ENCODE measurements around the gene PTPN14.

Gene PTPN14

GRCh38 chr1:214461305-214461704 is 90.1 kb downstream of the PTPN14 start:
- DNase-seq (ENCODE audit: low read depth in 1 of 2, low spot score in 1 of 2) = no peak
- TF ChIP-seq REST (IDR thresholded peaks at IDR 0.05; ENCODE audit: insufficient replicate concordance, low read depth) = no peak
- no peak for TF ChIP-seq POLR2AphosphoS5 (IDR thresholded peaks at IDR 0.05; ENCODE audit: low read depth)
- TF ChIP-seq SPI1 (IDR thresholded peaks at IDR 0.05; ENCODE audit: borderline replicate concordance, low read depth) = no peak
- Histone ChIP-seq H3K27ac (replicated peaks) (no peak overlapping the region), H3K4me3 (replicated peaks; ENCODE audit: insufficient read depth, low read length) (no peak overlapping the region), H3K27me3 (ENCODE audit: insufficient read depth, poor library complexity, severe bottlenecking) (no peaks in the 10 kb centered on the region)

GRCh38 chr1:214460304-214460916 is 91.0 kb downstream of the PTPN14 start:
- H3K27me3 ChIP-seq (ENCODE audit: insufficient read depth, poor library complexity, severe bottlenecking) = no peaks in the 10 kb centered on the region
- no peak overlapping the region for H3K27ac ChIP-seq (replicated peaks)
- TF ChIP-seq CTCF (IDR thresholded peaks at IDR 0.05; ENCODE audit: insufficient read depth, low read length) (no peak), SPI1 (IDR thresholded peaks at IDR 0.05; ENCODE audit: borderline replicate concordance, low read depth) (no peak), POLR2AphosphoS5 (IDR thresholded peaks at IDR 0.05; ENCODE audit: low read depth) (no peak), GABPA (IDR thresholded peaks at IDR 0.05; ENCODE audit: low read depth) (no peak), REST (IDR thresholded peaks at IDR 0.05; ENCODE audit: insufficient replicate concordance, low read depth) (no peak)
- DNase-seq (ENCODE audit: low read depth in 1 of 2, low spot score in 1 of 2) = no peak
- no peak overlapping the region for H3K4me3 ChIP-seq (replicated peaks; ENCODE audit: insufficient read depth, low read length)

GRCh38 chr1:214459895-214460294 is 91.5 kb downstream of the PTPN14 start:
- no peak for DNase-seq (ENCODE audit: low read depth in 1 of 2, low spot score in 1 of 2)
- Histone ChIP-seq H3K27me3 (ENCODE audit: insufficient read depth, poor library complexity, severe bottlenecking) (no peaks in the 10 kb centered on the region), H3K4me3 (replicated peaks; ENCODE audit: insufficient read depth, low read length) (no peak overlapping the region), H3K27ac (replicated peaks) (no peak overlapping the region)
- TF ChIP-seq POLR2AphosphoS5 (IDR thresholded peaks at IDR 0.05; ENCODE audit: low read depth) = no peak

- H3K27ac ChIP-seq (replicated peaks) = no peak overlapping the region
- TF ChIP-seq CTCF (IDR thresholded peaks at IDR 0.05; ENCODE audit: insufficient read depth, low read length) (no peak), SPI1 (IDR thresholded peaks at IDR 0.05; ENCODE audit: borderline replicate concordance, low read depth) (no peak), POLR2AphosphoS5 (IDR thresholded peaks at IDR 0.05; ENCODE audit: low read depth) (no peak), REST (IDR thresholded peaks at IDR 0.05; ENCODE audit: insufficient replicate concordance, low read depth) (no peak), GABPA (IDR thresholded peaks at IDR 0.05; ENCODE audit: low read depth) (no peak)
Observed at GRCh38 chr1:214458541-214458940, 92.9 kb downstream of the PTPN14 start.

More at GRCh38 chr1:214458541-214458940, 92.9 kb downstream of the PTPN14 start:
- DNase-seq (ENCODE audit: low read depth in 1 of 2, low spot score in 1 of 2) = no peak
- H3K4me3 ChIP-seq (replicated peaks; ENCODE audit: insufficient read depth, low read length) = no peak overlapping the region
- no peaks in the 10 kb centered on the region for H3K27me3 ChIP-seq (ENCODE audit: insufficient read depth, poor library complexity, severe bottlenecking)
